Measurements from ENCODE around the gene DPYD. TPM values are rescaled to one million over a fixed set of nuclear protein-coding genes. Genes with fewer than 3 reads are reported as not detected.

DPYD gene
- total and polyA plus RNA-seq, 4 experiments from 2014 or later, result 49.7 to 58.4 (median 51.9) TPM

DNA sequence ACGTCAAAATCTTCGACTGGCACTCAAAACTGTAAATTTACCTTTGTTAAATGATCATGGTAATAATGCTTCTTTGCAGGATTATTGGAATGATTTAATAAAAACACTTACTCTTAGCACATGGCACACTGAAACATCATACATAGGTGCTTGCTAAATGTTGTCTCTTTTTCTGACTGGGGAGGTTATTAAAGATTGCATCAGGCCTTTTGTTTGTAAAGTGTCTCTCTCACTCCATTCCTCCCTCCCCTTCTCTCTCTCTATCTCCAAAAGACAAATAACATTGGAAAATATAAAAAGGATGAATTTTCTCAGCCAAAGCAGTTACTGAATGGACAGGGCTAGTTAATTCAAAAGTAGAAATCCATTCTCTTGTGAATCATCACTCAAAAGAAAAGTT, 404.2 kb downstream of the DPYD start:
- Mint-ChIP-seq H3K4me3 (no peak overlapping the region), H3K4me1 (peaks cover 0 to 2% (median 2%) of the 10 kb centered on the region in 4 donors), H3K27ac (no peak overlapping the region), H3K27me3 (no peaks in the 10 kb centered on the region), H3K9me3 (peaks cover 0 to 7% (median 3%) of the 10 kb centered on the region in 8 donors), H3K36me3 (peaks cover 37 to 41% of the 10 kb centered on the region in 2 donors)
- Histone ChIP-seq H3K27ac (ENCODE audit: low read depth, low read length) (no peak overlapping the region), H3K36me3 (ENCODE audit: insufficient read depth, low read length) (no peaks in the 10 kb centered on the region), H3K27me3 (ENCODE audit: insufficient read depth, low read length) (no peaks in the 10 kb centered on the region), H3K9me3 (ENCODE audit: control insufficient read depth in 1 of 2, low read length in 2 of 2) (no peaks in the 10 kb centered on the region), H3K4me3 (ENCODE audit: low read length in 2 of 2) (no peak overlapping the region), H3K4me1 (ENCODE audit: insufficient read depth, low read length) (no peaks in the 10 kb centered on the region)
- CTCF ChIA-PET (ENCODE audit: partially characterized antibody), result no interaction called here
- DNase-seq, result no peak
- POLR2A ChIA-PET (ENCODE audit: partially characterized antibody), result no interaction called here
- intact Hi-C loops (cut with micrococcal nuclease), result no loop called here

DNA sequence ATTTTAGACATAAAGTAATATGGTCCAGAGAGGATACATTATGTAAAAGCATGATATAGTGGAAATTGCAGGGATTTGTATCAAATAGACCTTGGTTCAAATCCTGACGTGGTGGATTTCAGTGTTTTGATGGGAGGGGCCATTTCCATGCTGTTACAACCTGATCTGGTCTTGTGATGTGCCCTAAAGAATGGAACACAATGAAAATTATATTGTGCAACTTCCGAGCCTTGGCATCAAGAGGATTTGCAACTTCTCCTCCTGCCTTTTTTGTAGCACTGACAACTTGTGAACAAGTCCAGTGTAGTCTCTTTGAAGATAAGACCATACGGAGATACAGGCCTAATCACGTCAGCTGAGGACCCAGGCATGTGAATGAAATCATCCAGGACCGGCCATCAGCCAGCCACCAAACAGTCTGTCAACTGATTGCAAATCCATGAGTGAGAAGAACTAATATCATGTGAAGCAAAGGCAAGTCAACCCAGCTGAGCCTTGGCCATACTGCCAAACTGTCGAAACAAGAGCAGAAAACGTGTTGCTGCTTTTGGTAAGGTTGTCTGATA, 412.1 kb downstream of the DPYD start:
- POLR2A ChIA-PET (ENCODE audit: partially characterized antibody), result no interaction called here
- no peak for DNase-seq
- H3K9me3 Mint-ChIP-seq, result peaks cover 0 to 4% (median 0%) of the 10 kb centered on the region in 8 donors
- H3K4me1 Mint-ChIP-seq, result peaks cover 0 to 2% (median under 1%) of the 10 kb centered on the region in 4 donors
- no peaks in the 10 kb centered on the region for H3K27me3 Mint-ChIP-seq
- no peak overlapping the region for H3K27ac ChIP-seq (ENCODE audit: low read depth, low read length)
- H3K27me3 ChIP-seq (ENCODE audit: insufficient read depth, low read length), result no peaks in the 10 kb centered on the region
- peaks cover 45 to 55% of the 10 kb centered on the region in 2 donors for H3K36me3 Mint-ChIP-seq
- no peak overlapping the region for H3K27ac Mint-ChIP-seq
- no peaks in the 10 kb centered on the region for H3K36me3 ChIP-seq (ENCODE audit: insufficient read depth, low read length)
- no peak overlapping the region for H3K4me3 ChIP-seq (ENCODE audit: low read length in 2 of 2)
- H3K9me3 ChIP-seq (ENCODE audit: control insufficient read depth in 1 of 2, low read length in 2 of 2), result no peaks in the 10 kb centered on the region
- H3K4me3 Mint-ChIP-seq, result no peak overlapping the region
- no peaks in the 10 kb centered on the region for H3K4me1 ChIP-seq (ENCODE audit: insufficient read depth, low read length)
- CTCF ChIA-PET (ENCODE audit: partially characterized antibody), result no interaction called here
- intact Hi-C loops (cut with micrococcal nuclease), result no loop called here

DNA sequence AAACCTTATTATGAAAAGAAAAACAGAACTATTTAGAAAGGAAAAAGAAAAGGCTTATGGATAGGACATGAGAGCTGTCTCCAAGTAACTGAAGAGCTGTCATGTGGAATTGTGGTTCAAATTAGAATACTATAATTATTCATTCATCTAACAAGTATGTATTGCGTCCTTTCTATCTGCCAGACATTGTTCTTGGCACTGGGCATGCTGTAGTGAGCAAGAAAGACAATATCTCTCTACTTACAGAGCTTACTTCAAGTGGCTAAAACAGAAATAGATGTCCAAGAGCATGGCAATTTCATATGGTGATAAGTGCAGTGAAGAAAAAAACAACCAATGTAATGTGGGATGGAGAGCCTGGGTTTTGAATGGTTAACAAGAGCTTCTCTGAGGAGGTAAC, 413.0 kb downstream of the DPYD start:
- no peak for DNase-seq
- Mint-ChIP-seq H3K36me3 (peaks cover 45 to 61% of the 10 kb centered on the region in 2 donors), H3K27ac (no peak overlapping the region), H3K4me3 (no peak overlapping the region), H3K4me1 (peaks cover 0 to 2% (median under 1%) of the 10 kb centered on the region in 4 donors), H3K27me3 (no peaks in the 10 kb centered on the region), H3K9me3 (peaks cover 0 to 4% (median 0%) of the 10 kb centered on the region in 8 donors)
- intact Hi-C loops (cut with micrococcal nuclease), result no loop called here
- Histone ChIP-seq H3K4me1 (ENCODE audit: insufficient read depth, low read length) (no peaks in the 10 kb centered on the region), H3K36me3 (ENCODE audit: insufficient read depth, low read length) (no peaks in the 10 kb centered on the region), H3K27me3 (ENCODE audit: insufficient read depth, low read length) (no peaks in the 10 kb centered on the region), H3K4me3 (ENCODE audit: low read length in 2 of 2) (no peak overlapping the region), H3K9me3 (ENCODE audit: control insufficient read depth in 1 of 2, low read length in 2 of 2) (no peaks in the 10 kb centered on the region), H3K27ac (ENCODE audit: low read depth, low read length) (no peak overlapping the region)
- POLR2A ChIA-PET (ENCODE audit: partially characterized antibody), result no interaction called here
- CTCF ChIA-PET (ENCODE audit: partially characterized antibody), result no interaction called here

DNA sequence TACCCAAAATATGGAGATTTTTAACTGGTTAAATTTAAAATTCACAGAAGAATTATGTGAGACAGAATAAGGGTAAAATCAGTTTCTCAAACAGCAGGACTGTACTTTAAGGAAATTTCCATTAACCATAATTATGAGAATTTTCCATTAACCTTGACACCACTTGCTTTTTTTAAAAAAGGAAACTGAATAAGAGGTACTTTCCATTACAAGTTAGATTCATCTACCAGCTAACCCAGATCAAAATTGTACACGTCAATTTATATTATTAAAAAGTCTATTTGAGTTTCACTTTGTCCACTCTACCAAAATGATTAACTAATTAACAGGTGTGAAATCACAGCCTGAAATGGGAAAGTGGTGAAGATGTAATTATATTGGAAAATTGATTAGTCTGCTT, 414.5 kb downstream of the DPYD start:
- no peaks in the 10 kb centered on the region for H3K36me3 ChIP-seq (ENCODE audit: insufficient read depth, low read length)
- POLR2A ChIA-PET (ENCODE audit: partially characterized antibody), result interaction anchor here (1.0 kb wide), 1 partner anchor 9 kb away, joined by 3 read pairs; no protein-coding TSS in a partner anchor
- H3K9me3 ChIP-seq (ENCODE audit: control insufficient read depth in 1 of 2, low read length in 2 of 2), result no peaks in the 10 kb centered on the region
- H3K36me3 Mint-ChIP-seq, result peaks cover 42 to 65% of the 10 kb centered on the region in 2 donors
- H3K27me3 ChIP-seq (ENCODE audit: insufficient read depth, low read length), result no peaks in the 10 kb centered on the region
- no peaks in the 10 kb centered on the region for H3K27me3 Mint-ChIP-seq
- H3K27ac ChIP-seq (ENCODE audit: low read depth, low read length), result no peak overlapping the region
- H3K9me3 Mint-ChIP-seq, result no peaks in the 10 kb centered on the region
- no peak overlapping the region for H3K4me3 ChIP-seq (ENCODE audit: low read length in 2 of 2)
- no peak for DNase-seq
- no peak overlapping the region for H3K4me3 Mint-ChIP-seq
- H3K4me1 ChIP-seq (ENCODE audit: insufficient read depth, low read length), result no peaks in the 10 kb centered on the region
- CTCF ChIA-PET (ENCODE audit: partially characterized antibody), result no interaction called here
- peaks cover 0 to 2% (median under 1%) of the 10 kb centered on the region in 4 donors for H3K4me1 Mint-ChIP-seq
- no peak overlapping the region for H3K27ac Mint-ChIP-seq
- intact Hi-C loops (cut with micrococcal nuclease), result no loop called here

DNA sequence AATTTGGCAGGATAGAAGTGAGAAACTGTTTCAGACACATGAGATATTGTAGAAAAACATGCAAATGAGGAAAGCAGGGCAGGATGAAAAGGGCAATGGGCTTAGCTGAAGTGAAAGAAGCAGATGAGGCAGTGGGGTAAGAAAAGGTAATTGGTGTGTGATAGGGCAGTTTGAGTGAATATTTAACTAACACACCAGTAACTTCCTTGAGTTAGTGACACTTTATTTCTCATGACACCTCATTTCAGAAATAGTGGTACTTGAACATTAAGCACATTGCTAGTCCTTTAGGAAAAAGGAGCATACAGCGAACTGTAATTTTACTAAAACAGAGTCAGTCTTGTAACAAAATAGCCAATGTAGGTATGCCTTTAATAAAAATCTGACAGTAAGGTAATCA, 415.0 kb downstream of the DPYD start:
- intact Hi-C loops (cut with micrococcal nuclease), result no loop called here
- Histone ChIP-seq H3K36me3 (ENCODE audit: insufficient read depth, low read length) (no peaks in the 10 kb centered on the region), H3K9me3 (ENCODE audit: control insufficient read depth in 1 of 2, low read length in 2 of 2) (no peaks in the 10 kb centered on the region), H3K27me3 (ENCODE audit: insufficient read depth, low read length) (no peaks in the 10 kb centered on the region), H3K27ac (ENCODE audit: low read depth, low read length) (no peak overlapping the region), H3K4me3 (ENCODE audit: low read length in 2 of 2) (no peak overlapping the region), H3K4me1 (ENCODE audit: insufficient read depth, low read length) (no peaks in the 10 kb centered on the region)
- CTCF ChIA-PET (ENCODE audit: partially characterized antibody), result no interaction called here
- no peaks in the 10 kb centered on the region for H3K9me3 Mint-ChIP-seq
- POLR2A ChIA-PET (ENCODE audit: partially characterized antibody), result no interaction called here
- no peaks in the 10 kb centered on the region for H3K27me3 Mint-ChIP-seq
- no peak overlapping the region for H3K4me3 Mint-ChIP-seq
- peaks cover 0 to 2% (median under 1%) of the 10 kb centered on the region in 4 donors for H3K4me1 Mint-ChIP-seq
- no peak overlapping the region for H3K27ac Mint-ChIP-seq
- no peak for DNase-seq
- H3K36me3 Mint-ChIP-seq, result peaks cover 42 to 67% of the 10 kb centered on the region in 2 donors

DNA sequence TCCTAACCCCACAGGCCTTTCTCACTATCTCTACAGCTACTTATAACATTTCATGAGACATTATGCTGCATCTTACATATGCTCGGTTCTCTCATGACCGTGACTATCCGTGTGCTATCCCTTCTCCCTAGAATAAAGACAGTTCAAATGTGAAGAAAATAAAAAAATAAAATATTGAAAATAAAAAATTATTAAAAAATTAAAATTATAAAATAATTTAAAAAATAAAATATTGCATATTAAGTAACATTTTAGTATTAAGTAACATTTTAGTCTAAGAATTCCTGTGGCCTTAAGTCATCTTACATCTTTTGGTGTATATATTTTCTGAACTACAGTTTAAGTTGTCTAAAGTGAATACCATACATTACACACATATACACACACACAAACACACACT, 415.5 kb downstream of the DPYD start:
- H3K36me3 Mint-ChIP-seq, result peaks cover 37 to 66% of the 10 kb centered on the region in 2 donors
- no peaks in the 10 kb centered on the region for H3K4me1 ChIP-seq (ENCODE audit: insufficient read depth, low read length)
- intact Hi-C loops (cut with micrococcal nuclease), result no loop called here
- H3K36me3 ChIP-seq (ENCODE audit: insufficient read depth, low read length), result no peaks in the 10 kb centered on the region
- DNase-seq, result no peak
- H3K27ac Mint-ChIP-seq, result no peak overlapping the region
- no peaks in the 10 kb centered on the region for H3K27me3 Mint-ChIP-seq
- H3K27me3 ChIP-seq (ENCODE audit: insufficient read depth, low read length), result no peaks in the 10 kb centered on the region
- H3K27ac ChIP-seq (ENCODE audit: low read depth, low read length), result no peak overlapping the region
- CTCF ChIA-PET (ENCODE audit: partially characterized antibody), result no interaction called here
- POLR2A ChIA-PET (ENCODE audit: partially characterized antibody), result no interaction called here
- no peaks in the 10 kb centered on the region for H3K9me3 ChIP-seq (ENCODE audit: control insufficient read depth in 1 of 2, low read length in 2 of 2)
- no peak overlapping the region for H3K4me3 ChIP-seq (ENCODE audit: low read length in 2 of 2)
- H3K4me1 Mint-ChIP-seq, result peaks cover 0 to 2% (median under 1%) of the 10 kb centered on the region in 4 donors
- no peaks in the 10 kb centered on the region for H3K9me3 Mint-ChIP-seq
- H3K4me3 Mint-ChIP-seq, result no peak overlapping the region

DNA sequence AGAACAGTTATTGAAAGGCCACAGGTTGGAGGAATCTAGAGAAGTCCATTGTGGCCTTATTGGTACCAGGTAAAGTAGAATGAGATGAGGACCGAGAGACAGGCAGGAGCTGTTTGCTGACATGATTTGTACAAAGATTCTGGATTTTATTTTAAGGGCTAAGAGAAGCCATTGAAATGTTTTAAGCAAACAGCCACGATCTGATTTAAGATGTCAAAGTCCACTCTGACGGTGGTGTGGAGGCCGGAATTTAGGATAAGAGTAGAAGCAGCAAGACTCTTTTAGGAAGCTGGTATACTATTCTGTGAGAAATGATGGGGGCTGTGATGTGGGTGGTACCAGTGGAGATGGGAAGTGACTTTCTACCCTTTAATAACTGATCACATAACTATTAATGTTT, 418.5 kb downstream of the DPYD start:
- intact Hi-C loops (cut with micrococcal nuclease), result no loop called here
- Mint-ChIP-seq H3K27ac (no peak overlapping the region), H3K4me1 (no peaks in the 10 kb centered on the region), H3K27me3 (no peaks in the 10 kb centered on the region), H3K36me3 (peaks cover 16 to 41% of the 10 kb centered on the region in 2 donors), H3K4me3 (no peak overlapping the region), H3K9me3 (no peaks in the 10 kb centered on the region)
- Histone ChIP-seq H3K27ac (ENCODE audit: low read depth, low read length) (no peak overlapping the region), H3K36me3 (ENCODE audit: insufficient read depth, low read length) (no peaks in the 10 kb centered on the region), H3K4me3 (ENCODE audit: low read length in 2 of 2) (no peak overlapping the region), H3K27me3 (ENCODE audit: insufficient read depth, low read length) (no peaks in the 10 kb centered on the region), H3K4me1 (ENCODE audit: insufficient read depth, low read length) (no peaks in the 10 kb centered on the region), H3K9me3 (ENCODE audit: control insufficient read depth in 1 of 2, low read length in 2 of 2) (no peaks in the 10 kb centered on the region)
- ChIA-PET CTCF (ENCODE audit: partially characterized antibody) (no interaction called here), POLR2A (ENCODE audit: partially characterized antibody) (no interaction called here)
- no peak for DNase-seq

DNA sequence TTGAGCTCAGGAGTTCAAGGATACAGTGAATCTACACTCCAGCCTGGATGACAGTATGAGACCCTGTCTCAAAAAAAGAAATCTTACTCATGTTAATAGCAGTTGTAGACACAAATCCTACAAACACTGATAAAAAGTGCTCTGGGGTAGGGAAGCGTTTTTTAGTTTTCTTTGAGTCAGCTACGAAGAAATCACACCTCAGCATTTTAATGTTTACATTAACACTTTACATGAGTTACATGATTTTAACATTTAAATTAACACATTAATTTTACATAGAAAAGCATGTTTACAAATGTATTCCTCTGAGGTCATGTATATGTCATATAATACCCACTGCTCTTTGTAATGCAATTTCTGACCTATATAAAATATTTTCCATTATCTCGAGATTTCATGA, 419.2 kb downstream of the DPYD start:
- ChIA-PET CTCF (ENCODE audit: partially characterized antibody) (no interaction called here), POLR2A (ENCODE audit: partially characterized antibody) (no interaction called here)
- H3K27ac Mint-ChIP-seq, result no peak overlapping the region
- peaks cover 16 to 41% of the 10 kb centered on the region in 2 donors for H3K36me3 Mint-ChIP-seq
- H3K4me1 Mint-ChIP-seq, result no peaks in the 10 kb centered on the region
- no peaks in the 10 kb centered on the region for H3K27me3 Mint-ChIP-seq
- intact Hi-C loops (cut with micrococcal nuclease), result no loop called here
- Histone ChIP-seq H3K27ac (ENCODE audit: low read depth, low read length) (no peak overlapping the region), H3K4me1 (ENCODE audit: insufficient read depth, low read length) (no peaks in the 10 kb centered on the region), H3K27me3 (ENCODE audit: insufficient read depth, low read length) (no peaks in the 10 kb centered on the region), H3K4me3 (ENCODE audit: low read length in 2 of 2) (no peak overlapping the region), H3K9me3 (ENCODE audit: control insufficient read depth in 1 of 2, low read length in 2 of 2) (no peaks in the 10 kb centered on the region), H3K36me3 (ENCODE audit: insufficient read depth, low read length) (no peaks in the 10 kb centered on the region)
- no peak overlapping the region for H3K4me3 Mint-ChIP-seq
- DNase-seq, result no peak
- H3K9me3 Mint-ChIP-seq, result no peaks in the 10 kb centered on the region

All from CD4-positive, alpha-beta memory T cell (primary cell).